ENCODE measurements around the gene SCIN. TPM values are rescaled to one million over a fixed set of nuclear protein-coding genes. Genes with fewer than 3 reads are reported as not detected.

The SCIN gene
- total RNA-seq, 4 donors from 2014 or later, result 0.32 to 1.0 (median 0.66) TPM

DNA sequence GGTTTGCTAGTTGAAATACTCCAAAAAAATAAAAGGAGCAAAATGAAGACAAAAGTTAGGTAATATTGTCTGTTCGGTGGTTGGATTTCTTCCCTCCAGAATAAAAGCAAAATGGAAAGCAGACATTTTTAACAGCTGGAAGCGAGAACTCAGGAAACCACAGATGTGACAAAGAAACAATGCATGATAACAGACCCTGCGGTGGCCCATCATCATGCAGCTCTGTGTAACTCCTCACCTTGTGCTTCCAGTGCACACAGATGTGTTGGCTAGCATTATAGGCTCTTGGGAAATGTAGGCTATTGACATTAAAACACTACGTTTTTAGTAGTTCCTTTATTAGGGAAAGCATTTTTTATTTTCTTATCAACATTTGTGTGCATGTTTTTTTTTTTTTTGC lies 63.1 kb downstream of the SCIN start:
- Histone ChIP-seq H3K36me3 (no peaks in the 10 kb centered on the region), H3K27me3 (no peaks in the 10 kb centered on the region), H3K4me3 (no peak overlapping the region), H3K9me3 (no peaks in the 10 kb centered on the region), H3K27ac (replicated peaks in 1 of 4) (no peak overlapping the region), H3K4me1 (peaks cover 0 to 7% (median 5%) of the 10 kb centered on the region in 4 donors)
- TF ChIP-seq EP300 (IDR thresholded peaks at IDR 0.05) (no peak), POLR2AphosphoS5 (IDR thresholded peaks at IDR 0.05) (no peak), CTCF (IDR thresholded peaks at IDR 0.05) (no peak), POLR2A (IDR thresholded peaks at IDR 0.05; ENCODE audit: low read depth) (no peak)
- WGBS, result 70% methylated on average over 4 of the region's 4 CpGs
- intact Hi-C loops (cut with DNase I), result no loop called here
- no peak for DNase-seq (ENCODE audit: extremely low spot score)

DNA sequence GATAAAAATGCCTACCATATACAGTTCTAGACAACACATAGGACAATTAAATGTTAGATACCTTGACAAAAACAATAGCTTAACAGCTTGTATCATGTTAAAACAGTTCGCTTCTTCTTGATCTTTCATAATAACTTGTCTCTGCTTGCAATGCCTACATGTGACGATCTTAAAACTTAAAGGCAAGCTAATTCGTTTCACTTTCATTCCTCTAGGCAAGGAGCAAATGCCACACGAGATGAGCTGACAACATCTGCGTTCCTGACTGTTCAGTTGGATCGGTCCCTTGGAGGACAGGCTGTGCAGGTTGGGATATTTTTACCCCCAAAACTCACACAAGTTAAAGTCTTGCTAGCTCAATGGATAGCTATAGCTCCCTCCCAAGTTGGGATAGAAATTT lies 65.3 kb downstream of the SCIN start:
- Histone ChIP-seq H3K27ac (replicated peaks in 1 of 4) (no peak overlapping the region), H3K36me3 (no peaks in the 10 kb centered on the region), H3K9me3 (no peaks in the 10 kb centered on the region), H3K4me1 (peaks cover 0 to 27% (median 17%) of the 10 kb centered on the region in 4 donors), H3K27me3 (no peaks in the 10 kb centered on the region), H3K4me3 (peak overlapping the region in 1 of 4 donors; percentile 6)
- intact Hi-C loops (cut with DNase I), result no loop called here
- DNase-seq (ENCODE audit: extremely low spot score), result no peak
- no peak for TF ChIP-seq POLR2A (IDR thresholded peaks at IDR 0.05; ENCODE audit: low read depth)
- no peak for TF ChIP-seq CTCF (IDR thresholded peaks at IDR 0.05)
- TF ChIP-seq EP300 (IDR thresholded peaks at IDR 0.05), result no peak
- no peak for TF ChIP-seq POLR2AphosphoS5 (IDR thresholded peaks at IDR 0.05)
- 71% methylated on average over 6 of the region's 6 CpGs for WGBS

DNA sequence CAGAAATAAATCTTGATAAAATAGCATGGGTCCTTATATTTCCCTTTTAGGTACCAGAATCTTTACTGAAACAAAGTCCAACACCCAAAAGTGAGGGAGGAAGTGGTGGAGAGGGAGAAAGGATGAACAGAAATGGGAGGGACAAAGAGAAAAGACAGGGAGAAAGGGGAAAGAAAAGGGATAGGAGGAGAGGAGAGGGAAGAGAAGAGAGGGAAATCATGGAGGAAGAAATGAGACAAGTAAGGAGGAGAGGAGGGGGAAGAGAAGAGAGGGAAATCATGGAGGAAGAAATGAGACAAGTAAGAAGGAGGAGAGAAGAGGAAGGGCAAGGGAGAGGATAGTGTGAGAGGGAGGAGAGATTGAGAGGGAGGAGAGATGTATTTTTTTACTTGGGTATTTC lies 66.8 kb downstream of the SCIN start:
- TF ChIP-seq CTCF (IDR thresholded peaks at IDR 0.05), result no peak
- no peak for TF ChIP-seq POLR2AphosphoS5 (IDR thresholded peaks at IDR 0.05)
- no peak for TF ChIP-seq EP300 (IDR thresholded peaks at IDR 0.05)
- no peak for TF ChIP-seq POLR2A (IDR thresholded peaks at IDR 0.05; ENCODE audit: low read depth)

GRCh38 chr7:12637819-12638592 lies 67.5 kb downstream of the SCIN start:
- intact Hi-C loops (cut with DNase I), result loop anchor here (2.0 kb wide), 2 partner anchors 49 to 625 kb away; partner anchors contain the start of gene ARL4A

More for the DNA sequence above, 66.8 kb downstream of the SCIN start:
- intact Hi-C loops (cut with DNase I), result no loop called here
- Histone ChIP-seq H3K36me3 (no peaks in the 10 kb centered on the region), H3K9me3 (no peaks in the 10 kb centered on the region), H3K27ac (replicated peaks in 1 of 4) (no peak overlapping the region), H3K27me3 (no peaks in the 10 kb centered on the region), H3K4me3 (no peak overlapping the region), H3K4me1 (peaks cover 0 to 27% (median 17%) of the 10 kb centered on the region in 4 donors)
- no peak for DNase-seq (ENCODE audit: extremely low spot score)

More at GRCh38 chr7:12637819-12638592, 67.5 kb downstream of the SCIN start:
- WGBS, result 34% methylated on average over 4 of the region's 4 CpGs
- TF ChIP-seq CTCF (IDR thresholded peaks at IDR 0.05) (no peak), POLR2A (IDR thresholded peaks at IDR 0.05; ENCODE audit: low read depth) (no peak), POLR2AphosphoS5 (IDR thresholded peaks at IDR 0.05) (no peak), EP300 (IDR thresholded peaks at IDR 0.05) (no peak)
- H3K27ac ChIP-seq (replicated peaks in 1 of 4), result peak overlapping the region in 1 of 4 donors; percentile 48
- peaks cover 0 to 27% (median 20%) of the 10 kb centered on the region in 4 donors for H3K4me1 ChIP-seq
- no peaks in the 10 kb centered on the region for H3K9me3 ChIP-seq
- H3K4me3 ChIP-seq, result peak overlapping the region in 1 of 4 donors; percentile 13
- DNase-seq (ENCODE audit: extremely low spot score), result no peak
- no peaks in the 10 kb centered on the region for H3K36me3 ChIP-seq
- no peaks in the 10 kb centered on the region for H3K27me3 ChIP-seq

Data from esophagus muscularis mucosa (tissue), 4 donors.